Upper lobe of left lung (tissue), 6 donors: ENCODE results near the gene STING1. TPM values are rescaled to one million over a fixed set of nuclear protein-coding genes. Genes with fewer than 3 reads are reported as not detected.
A peak's percentile ranks its signal among the peaks of the same experiment; 100 is the strongest.

Experiments
- ATAC-seq, 2 donors: fragments of 200-7000 bp; cut with Tn5 transposase; one replicate each; pipeline ENCODE4 v1.9.1; 2022; ENCODE audit warnings: mild to moderate bottlenecking in 2 of 2, moderate library complexity in 2 of 2; ENCODE audit not compliant: low FRiP score in 2 of 2
- DNase-seq, 2 donors: peaks; one replicate each; pipeline ENCODE4 v3.0.0-alpha.2; 2019 to 2020
- H3K27ac ChIP-seq, 4 donors: fragments of 200-600 bp; sonication (generic); one replicate each; pipeline ENCODE4 v1.5.1; 2016 to 2019
- H3K27me3 ChIP-seq, 4 donors: fragments of 200-600 bp; sonication (generic); one replicate each; pipeline ENCODE4 v1.5.1; 2017 to 2019
- H3K36me3 ChIP-seq, 4 donors: fragments of 200-600 bp; sonication (generic); one replicate each; pipeline ENCODE4 v1.5.1; 2016 to 2019
- H3K4me1 ChIP-seq, 4 donors: fragments of 200-600 bp; sonication (generic); one replicate each; pipeline ENCODE4 v1.5.1; 2018 to 2019
- H3K4me3 ChIP-seq, 4 donors: fragments of 200-600 bp; sonication (generic); one replicate each; pipeline ENCODE4 v1.5.1; 2017 to 2019; ENCODE audit warnings: mild to moderate bottlenecking in 2 of 4, moderate library complexity in 1 of 4
- H3K9me3 ChIP-seq, 4 donors: fragments of 200-600 bp; sonication (generic); one replicate each; pipeline ENCODE4 v1.5.1; 2018 to 2019
- CTCF ChIP-seq, 6 experiments: fragments of 450-650 bp in 4 of 6; fragments of 200-600 bp in 2 of 6; sonication (generic) in 2 of 6; IDR thresholded peaks; one replicate each; pipeline ENCODE4 v1.5.1; 2016 to 2019; ENCODE audit warnings: antibody characterized with exemption in 6 of 6
- EP300 ChIP-seq, 4 donors: sonication (generic); formaldehyde crosslinking; IDR thresholded peaks; one replicate each; pipeline ENCODE4 v1.5.1; 2017; ENCODE audit warnings: antibody characterized with exemption in 4 of 4, control low read depth in 2 of 4
- POLR2A ChIP-seq, 4 donors: fragments of 450-650 bp; IDR thresholded peaks; one replicate each; pipeline ENCODE4 v1.5.1; 2016 to 2017; ENCODE audit warnings: antibody characterized with exemption in 4 of 4, mild to moderate bottlenecking in 2 of 4
- POLR2AphosphoS5 ChIP-seq, 2 donors: sonication (generic); formaldehyde crosslinking; IDR thresholded peaks; one replicate each; pipeline ENCODE4 v1.5.1; 2017; ENCODE audit warnings: antibody characterized with exemption in 2 of 2
- WGBS, 2 donors: methylation state at CpG; one replicate each; pipeline ENCODE4 v1.1.5; 2017 to 2018; 5-methylcytosine and 5-hydroxymethylcytosine counted together
- total RNA-seq, 6 donors: library from RNA; depleted of rRNA in 4 of 6; stranded (reverse); fragments of >200 nt in 4 of 6; gene quantifications; one replicate each; pipeline versions ENCODE4 v1.1.0 to v1.2.1, GENCODE V29; 2016 to 2021
- donor health status: DM: no; HTN: no; CAD: no; lungs with moderate emphysema.
- donor health status: DM: no; HTN: yes; CAD: no; lungs with severe emphysema.

STING1 gene
- total RNA-seq, 6 donors from 2014 or later, result 70.3 to 141 (median 107) TPM

GRCh38 chr5:139473565-139473964 is 9.0 kb downstream of the STING1 start:
- Histone ChIP-seq H3K27ac (peak overlapping the region; percentile 48 to 88 (median 72)), H3K4me3 (no peak overlapping the region), H3K4me1 (peaks cover 40 to 67% (median 47%) of the 10 kb centered on the region in 4 donors), H3K27me3 (no peaks in the 10 kb centered on the region), H3K9me3 (no peaks in the 10 kb centered on the region), H3K36me3 (peaks cover 10 to 37% (median 27%) of the 10 kb centered on the region in 4 donors)
- TF ChIP-seq CTCF (IDR thresholded peaks at IDR 0.05) (peak in 2 of 6 experiments; percentile 18 to 20), POLR2AphosphoS5 (IDR thresholded peaks at IDR 0.05) (peak in 1 of 2 donors; percentile 8), POLR2A (IDR thresholded peaks at IDR 0.05) (no peak), EP300 (IDR thresholded peaks at IDR 0.05) (peak in 2 of 4 donors; percentile 25 to 32)
- ATAC-seq (no peak), DNase-seq (no peak)
- WGBS, 2 donors, result 66 to 70% methylated on average over 2 of the region's 2 CpGs

GRCh38 chr5:139473105-139473504 is 9.5 kb downstream of the STING1 start:
- Histone ChIP-seq H3K4me3 (no peak overlapping the region), H3K27ac (peak overlapping the region; percentile 48 to 88 (median 70)), H3K27me3 (no peaks in the 10 kb centered on the region), H3K9me3 (no peaks in the 10 kb centered on the region), H3K36me3 (peaks cover 5 to 32% (median 23%) of the 10 kb centered on the region in 4 donors), H3K4me1 (peaks cover 38 to 62% (median 46%) of the 10 kb centered on the region in 4 donors)
- DNase-seq, result no peak
- no peak for ATAC-seq
- no peak for TF ChIP-seq EP300 (IDR thresholded peaks at IDR 0.05)
- no peak for TF ChIP-seq POLR2A (IDR thresholded peaks at IDR 0.05)
- TF ChIP-seq CTCF (IDR thresholded peaks at IDR 0.05), result no peak
- TF ChIP-seq POLR2AphosphoS5 (IDR thresholded peaks at IDR 0.05), result no peak
- WGBS, 2 donors, result 60 to 72% methylated on average over 8 of the region's 8 CpGs

GRCh38 chr5:139472386-139473030 is 10.1 kb downstream of the STING1 start:
- Histone ChIP-seq H3K27ac (peak overlapping the region; percentile 48 to 88 (median 70)), H3K9me3 (no peaks in the 10 kb centered on the region), H3K36me3 (peaks cover 0 to 26% (median 17%) of the 10 kb centered on the region in 4 donors), H3K4me1 (peaks cover 38 to 58% (median 46%) of the 10 kb centered on the region in 4 donors), H3K4me3 (no peak overlapping the region), H3K27me3 (no peaks in the 10 kb centered on the region)
- peak in 1 of 2 donors; percentile 47 for DNase-seq
- ATAC-seq, result no peak
- no peak for TF ChIP-seq EP300 (IDR thresholded peaks at IDR 0.05)
- no peak for TF ChIP-seq POLR2A (IDR thresholded peaks at IDR 0.05)
- no peak for TF ChIP-seq POLR2AphosphoS5 (IDR thresholded peaks at IDR 0.05)
- TF ChIP-seq CTCF (IDR thresholded peaks at IDR 0.05), result no peak
- 86 to 89% methylated on average over 11 to 15 of the region's 15 CpGs for WGBS, 2 donors

- Histone ChIP-seq H3K27ac (peak within 1 kb of the TSS in 3 of 4 donors; percentile 22 to 88 (median 76)), H3K4me1 (peaks cover 37 to 52% (median 44%) of the 10 kb centered on the region in 4 donors), H3K36me3 (peaks cover 0 to 11% (median 2%) of the 10 kb centered on the region in 4 donors), H3K9me3 (no peaks in the 10 kb centered on the region), H3K4me3 (peak within 1 kb of the TSS in 3 of 4 donors; percentile 6 to 14 (median 11)), H3K27me3 (no peaks in the 10 kb centered on the region)
- WGBS, 2 donors, result 25 to 47% methylated on average over 8 to 9 of the region's 9 CpGs
- no peak for TF ChIP-seq POLR2AphosphoS5 (IDR thresholded peaks at IDR 0.05)
- TF ChIP-seq CTCF (IDR thresholded peaks at IDR 0.05), result no peak
- no peak for TF ChIP-seq EP300 (IDR thresholded peaks at IDR 0.05)
- peak; percentile 42 to 51 for DNase-seq
- ATAC-seq, result peak; percentile 11 to 46
Measured at GRCh38 chr5:139470821-139471300, 11.7 kb downstream of the STING1 start, which contains the start of gene SMIM33. Gene SMIM33, plus strand, starts transcription at chr5:139471004. Its CDS starts 118 bp downstream, at chr5:139471122.
